Esophagus muscularis mucosa (tissue), 4 donors: ENCODE measurements around the gene OSBPL1A.

ENCODE experiments used
- CTCF ChIP-seq, 3 experiments: fragments of 200-600 bp in 2 of 3; fragments of 450-650 bp in 1 of 3; sonication (generic) in 2 of 3; IDR thresholded peaks; one replicate each; pipeline ENCODE4 v1.5.1; 2017 to 2019; ENCODE audit warnings: antibody characterized with exemption in 3 of 3, mild to moderate bottlenecking in 2 of 3, moderate library complexity in 1 of 3
- EP300 ChIP-seq: sonication (generic); formaldehyde crosslinking; IDR thresholded peaks from one replicate; pipeline ENCODE4 v1.6.1; 2017; ENCODE audit warnings: antibody characterized with exemption
- POLR2A ChIP-seq: fragments of 450-650 bp; IDR thresholded peaks from one replicate; pipeline ENCODE4 v1.6.1; 2017; ENCODE audit warnings: antibody characterized with exemption, moderate library complexity, mild to moderate bottlenecking, low read depth
- POLR2AphosphoS5 ChIP-seq, 2 donors: sonication (generic); formaldehyde crosslinking; IDR thresholded peaks; one replicate each; pipeline ENCODE4 v1.6.1; 2017; ENCODE audit warnings: antibody characterized with exemption in 2 of 2

- TF ChIP-seq CTCF (IDR thresholded peaks at IDR 0.05) (no peak), POLR2AphosphoS5 (IDR thresholded peaks at IDR 0.05) (no peak), POLR2A (no peak), EP300 (no peak)
Measured at GRCh38 chr18:24198461-24198860, 199.2 kb downstream of the OSBPL1A start.
